Measurements from ENCODE around the gene OR2W1. TPM values are rescaled to one million over a fixed set of nuclear protein-coding genes. Genes with fewer than 3 reads are reported as not detected.

Gene OR2W1
- total and polyA plus RNA-seq, 8 donors = not detected

GRCh38 chr6:29005183-29005885 lies 39.6 kb downstream of the OR2W1 start, which contains the start of gene ZNF311:
ZNF311 (minus strand) TSS chr6:29005315; CDS start chr6:29003954, 1,361 bp downstream.
- Histone ChIP-seq H3K4me3 (peak within 1 kb of the TSS; percentile 36 to 51), H3K4me1 (peaks cover 0 to 4% of the 10 kb centered on the region in 2 donors), H3K36me3 (no peaks in the 10 kb centered on the region), H3K9me3 (no peaks in the 10 kb centered on the region), H3K27me3 (peaks cover 7 to 23% of the 10 kb centered on the region in 2 donors), H3K27ac (peak within 1 kb of the TSS; percentile 5 to 27)
- intact Hi-C loops (cut with DNase I) = no loop called here
- no peak for TF ChIP-seq CTCF (IDR thresholded peaks at IDR 0.05)
- peak; percentile 99 for ATAC-seq
- peak in 3 of 4 donors; percentile 62 to 83 (median 72) for DNase-seq

- Histone ChIP-seq H3K36me3 (no peaks in the 10 kb centered on the region), H3K9me3 (no peaks in the 10 kb centered on the region), H3K27ac (no peak overlapping the region), H3K4me3 (no peak overlapping the region), H3K4me1 (no peaks in the 10 kb centered on the region), H3K27me3 (peaks cover 0 to 7% of the 10 kb centered on the region in 2 donors)
- no peak for ATAC-seq
- DNase-seq = no peak
- intact Hi-C loops (cut with DNase I) = no loop called here
- TF ChIP-seq CTCF (IDR thresholded peaks at IDR 0.05) = no peak
Observed at GRCh38 chr6:28996844-28997510, 48.0 kb downstream of the OR2W1 start.

- TF ChIP-seq CTCF (IDR thresholded peaks at IDR 0.05) = no peak
- H3K27me3 ChIP-seq = peaks cover 0 to 15% of the 10 kb centered on the region in 2 donors
- H3K9me3 ChIP-seq = no peaks in the 10 kb centered on the region
- intact Hi-C loops (cut with DNase I) = no loop called here
- DNase-seq (no peak), ATAC-seq (no peak)
- H3K4me1 ChIP-seq = no peaks in the 10 kb centered on the region
- no peak overlapping the region for H3K27ac ChIP-seq
- H3K4me3 ChIP-seq = no peak overlapping the region
- H3K36me3 ChIP-seq = no peaks in the 10 kb centered on the region
Observed at GRCh38 chr6:28995093-28995650, 49.8 kb downstream of the OR2W1 start.

Other genes with a start within 250 kb of the OR2W1 start
- gene TRIM27, start 121.2 kb downstream of the OR2W1 start, total RNA-seq = 10 to 100 TPM; 42.2 to 47.5 TPM
- gene TRIM27, start 121.2 kb downstream of the OR2W1 start, polyA plus RNA-seq (ENCODE audit: insufficient read length in 6 of 6) = 10 to 100 TPM; 80.3 to 96.9 (median 90.0) TPM
- gene ZNF311, start 39.9 kb downstream of the OR2W1 start, total RNA-seq = 1 to 10 TPM; 1.7 to 1.8 TPM
- 1 to 10 TPM; 5.9 to 8.0 (median 6.3) TPM for gene ZNF311, start 39.9 kb downstream of the OR2W1 start, polyA plus RNA-seq (ENCODE audit: insufficient read length in 6 of 6)
- not detected for gene OR2B3, start 42.1 kb upstream of the OR2W1 start, total RNA-seq
- not detected for gene OR2B3, start 42.1 kb upstream of the OR2W1 start, polyA plus RNA-seq (ENCODE audit: insufficient read length in 6 of 6)
- gene OR2J1, start 54.3 kb upstream of the OR2W1 start, total RNA-seq = not detected
- not detected for gene OR2J1, start 54.3 kb upstream of the OR2W1 start, polyA plus RNA-seq (ENCODE audit: insufficient read length in 6 of 6)
- gene OR2J3, start 62.9 kb upstream of the OR2W1 start, total RNA-seq = not detected
- gene OR2J3, start 62.9 kb upstream of the OR2W1 start, polyA plus RNA-seq (ENCODE audit: insufficient read length in 6 of 6) = not detected
- not detected for gene OR2J2, start 125.7 kb upstream of the OR2W1 start, total RNA-seq
- under 1 TPM in 1 of 6 donors, not detected in 5; 0.07 TPM for gene OR2J2, start 125.7 kb upstream of the OR2W1 start, polyA plus RNA-seq (ENCODE audit: insufficient read length in 6 of 6)

All from left lung (tissue), 10 donors.